NCI-H2081 treated with DMSO at 0.1 percent for 48 hours (cell line): Measurements from ENCODE around the gene C5orf46.
"Not testable (repeated sequence)": the region's sequence is repeated elsewhere in the genome, so short reads cannot be mapped to it uniquely, and the experiment has no call there.

Experiments
- DNase-seq: peaks from one replicate; lab custom pipeline; 2025; lab: John Stamatoyannopoulos, UW

Gene C5orf46

DNA sequence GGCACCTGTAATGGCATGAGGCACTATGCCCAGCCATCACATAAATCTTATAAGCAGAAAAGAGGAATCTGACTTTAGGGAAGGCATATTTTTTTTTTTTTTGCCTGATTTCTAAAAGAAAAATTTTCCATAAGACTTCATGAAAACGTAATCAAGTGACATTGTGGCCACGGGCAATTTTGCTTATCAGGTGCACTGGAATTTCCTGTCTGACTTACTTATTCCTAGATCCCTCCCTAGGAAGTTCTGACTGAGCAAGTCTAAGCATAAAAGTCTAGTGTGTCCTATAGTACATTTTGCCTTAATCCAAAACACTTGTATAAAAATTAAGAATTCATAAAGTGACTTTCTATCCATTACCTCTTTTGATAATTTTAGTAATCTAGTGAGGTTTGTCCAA is 12.5 kb downstream of the C5orf46 start:
- DNase-seq: no peak

DNA sequence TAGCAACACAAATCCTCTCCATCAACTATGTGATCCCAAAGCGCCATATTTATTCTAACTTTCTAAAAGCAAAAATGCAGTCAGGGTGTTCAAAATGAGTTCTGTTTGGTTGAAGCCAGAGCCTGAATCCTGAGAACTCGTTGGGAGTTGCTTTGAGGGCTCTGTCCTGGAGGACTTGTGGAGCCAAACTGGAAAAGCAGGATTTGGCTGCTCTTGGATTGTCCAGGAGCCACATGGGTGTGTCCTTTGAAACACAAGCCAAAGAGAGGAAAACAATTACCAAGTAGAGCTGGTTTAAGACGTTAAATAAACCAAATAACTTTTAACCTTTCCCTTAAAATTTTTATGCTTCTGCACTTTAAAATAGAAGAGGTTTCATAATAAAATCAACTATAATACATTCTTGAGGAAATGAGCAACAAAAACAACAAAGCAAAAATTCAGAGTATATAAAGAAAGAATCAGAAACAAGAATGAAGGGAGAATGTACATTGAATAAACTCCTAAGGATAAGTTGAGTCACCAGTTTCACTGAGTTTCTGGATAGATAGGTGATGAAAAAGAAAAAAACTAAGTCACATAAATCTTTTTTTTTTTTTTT is 13.5 kb downstream of the C5orf46 start:
- no peak for DNase-seq

DNA sequence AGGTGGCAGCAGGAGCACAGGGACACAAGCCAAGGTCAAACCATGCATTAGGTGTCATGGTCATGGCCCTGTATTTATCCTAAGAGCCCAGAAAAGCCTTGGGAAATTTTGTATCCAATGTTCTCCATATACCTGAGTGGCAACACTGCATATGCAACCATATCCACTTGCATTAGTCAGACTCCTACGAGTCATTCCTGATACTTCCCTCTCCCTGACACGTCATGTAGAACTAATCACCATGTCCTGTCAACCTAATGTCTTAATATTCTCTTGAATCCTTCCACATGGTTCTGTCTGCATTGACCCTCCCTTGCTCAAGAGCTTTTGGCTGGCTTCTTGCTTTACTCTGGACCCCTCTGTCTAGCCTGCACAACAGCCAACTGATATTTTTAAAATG is 18.4 kb downstream of the C5orf46 start:
- DNase-seq: no peak

DNA sequence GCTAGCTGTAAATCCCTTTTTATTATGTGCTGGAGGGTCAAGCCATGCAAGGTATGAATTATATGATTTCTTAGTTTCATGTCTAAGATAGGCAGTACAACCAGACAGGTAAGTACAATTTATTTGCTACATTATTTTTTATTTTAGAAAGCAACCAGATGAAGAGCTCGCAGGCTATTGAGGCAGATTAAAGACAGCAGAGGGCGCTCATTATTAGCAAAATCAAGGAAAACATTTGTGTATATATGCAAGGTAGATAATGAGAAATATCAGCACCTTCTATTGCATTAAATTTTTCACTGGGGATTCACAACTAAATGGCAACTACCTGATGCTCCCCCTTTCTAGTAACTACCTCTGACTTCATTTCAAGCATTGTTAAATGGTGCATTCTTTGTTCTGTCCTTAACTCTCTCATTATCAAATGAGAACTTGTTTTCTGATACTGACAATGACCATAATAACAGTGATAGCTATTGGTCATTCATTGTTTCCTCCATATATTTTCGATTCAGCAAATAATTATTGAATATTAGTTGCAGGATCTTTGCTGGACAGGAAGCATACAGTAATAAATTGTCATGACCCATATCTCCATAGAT is 19.2 kb downstream of the C5orf46 start:
- DNase-seq: no peak

DNA sequence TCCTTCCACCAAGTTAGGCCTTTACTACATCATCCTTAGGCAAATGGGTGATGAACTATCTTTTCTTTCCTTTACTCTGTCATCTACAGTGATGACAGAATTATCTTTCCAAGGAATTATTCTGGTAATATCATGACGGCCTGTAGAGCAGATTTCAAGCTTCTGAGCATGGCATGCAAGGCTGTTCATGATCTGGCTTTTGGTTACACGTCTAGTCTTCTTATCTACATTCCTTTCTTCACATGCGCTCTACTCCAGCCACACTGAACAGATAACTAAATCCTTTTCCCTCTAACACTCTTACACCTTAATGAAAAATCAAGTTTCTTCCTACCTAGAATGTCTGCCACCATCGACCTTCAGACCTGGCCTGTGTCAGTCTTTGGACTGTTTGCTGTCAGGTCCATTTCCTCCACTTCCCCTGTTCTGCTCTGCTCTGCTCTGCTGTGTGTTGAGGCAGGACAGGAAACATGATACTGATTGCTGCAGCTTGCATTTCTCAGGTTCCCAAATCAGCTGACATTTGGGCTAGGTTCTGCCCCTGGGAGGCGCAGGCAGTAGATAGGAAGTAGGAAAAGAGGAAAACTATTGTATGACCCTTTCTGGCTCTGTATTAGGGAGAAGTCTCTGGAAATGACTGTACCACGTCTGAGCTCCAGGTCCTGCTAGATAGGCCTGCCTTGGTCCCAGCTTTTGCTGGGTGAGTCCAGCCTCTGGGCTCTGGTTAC is 23.6 kb downstream of the C5orf46 start:
- DNase-seq: no peak

DNA sequence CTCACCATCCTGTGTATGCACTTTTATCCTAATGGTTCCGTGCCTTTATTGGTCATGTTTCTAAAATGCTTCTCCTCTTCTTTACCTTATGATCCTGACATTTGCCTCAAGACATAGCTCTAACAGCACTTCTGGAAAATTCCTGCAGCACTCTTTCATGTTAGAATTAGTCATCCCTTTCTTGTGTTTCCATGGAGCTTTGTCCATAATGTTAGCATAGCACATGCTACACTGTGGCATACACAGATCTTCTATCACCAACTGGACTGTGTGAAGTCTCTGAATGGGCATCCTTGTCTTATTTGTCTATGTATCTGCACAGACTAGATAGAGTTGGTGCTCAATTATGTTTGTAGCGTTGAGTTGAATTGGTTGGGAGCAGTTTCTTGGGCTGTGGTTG is 25.9 kb downstream of the C5orf46 start:
- no peak for DNase-seq

DNA sequence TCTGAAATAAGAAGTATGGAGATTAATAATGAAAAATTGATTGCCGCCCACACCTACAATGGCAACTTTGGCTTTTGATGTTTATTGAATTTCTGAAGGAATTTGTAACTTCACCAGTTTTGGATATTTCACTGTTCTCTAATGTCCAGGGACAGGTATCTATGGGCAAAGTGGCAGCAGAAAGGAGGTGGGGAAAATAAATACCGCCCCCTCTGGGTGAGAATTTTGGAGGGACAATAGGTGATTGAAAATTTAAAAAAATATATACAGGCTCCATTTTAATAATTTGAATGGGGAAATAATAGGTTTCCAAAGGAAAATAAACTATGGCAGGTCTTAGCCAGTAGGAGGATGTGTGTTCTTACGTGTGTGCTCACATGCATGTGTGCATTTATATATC is 26.6 kb downstream of the C5orf46 start:
- DNase-seq: no peak

DNA sequence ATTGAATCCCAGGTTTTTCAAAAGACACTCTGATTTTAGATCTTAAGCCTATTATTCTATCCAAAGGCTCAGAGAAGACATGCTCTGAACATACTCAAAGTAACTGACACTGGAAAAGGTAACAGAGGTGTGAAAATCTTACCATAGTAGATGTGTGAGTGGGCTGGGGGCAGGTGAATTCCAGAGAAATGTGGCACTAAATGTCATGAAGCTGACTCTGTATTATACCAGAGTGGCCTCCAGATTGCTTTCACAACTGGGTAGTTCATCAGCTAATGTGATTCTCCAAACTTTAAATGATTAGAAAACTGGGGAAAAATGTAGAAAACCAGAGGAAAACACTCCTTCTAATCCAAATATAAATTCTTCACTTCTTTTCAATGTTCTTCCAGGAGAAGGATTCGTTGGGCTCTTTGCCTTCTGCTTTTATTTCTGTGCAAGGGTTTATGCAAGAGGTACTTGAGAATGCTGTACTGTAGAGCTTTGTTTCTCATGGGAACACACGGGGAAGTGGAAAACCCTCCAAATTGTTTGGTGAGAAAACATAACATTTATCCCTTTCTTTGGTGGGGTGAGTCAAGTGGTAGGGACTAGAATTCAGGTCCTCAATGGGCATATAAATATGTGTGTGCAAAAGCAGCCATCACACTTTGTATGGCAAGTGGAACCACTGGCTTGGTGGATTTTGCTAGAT is 28.1 kb downstream of the C5orf46 start, which contains the start of gene SCGB3A2:
Gene SCGB3A2 (plus strand): TSS at position 646 of the 694 bp plus-strand sequence. CDS start 93 bp downstream, outside the sequence.
- no peak for DNase-seq

DNA sequence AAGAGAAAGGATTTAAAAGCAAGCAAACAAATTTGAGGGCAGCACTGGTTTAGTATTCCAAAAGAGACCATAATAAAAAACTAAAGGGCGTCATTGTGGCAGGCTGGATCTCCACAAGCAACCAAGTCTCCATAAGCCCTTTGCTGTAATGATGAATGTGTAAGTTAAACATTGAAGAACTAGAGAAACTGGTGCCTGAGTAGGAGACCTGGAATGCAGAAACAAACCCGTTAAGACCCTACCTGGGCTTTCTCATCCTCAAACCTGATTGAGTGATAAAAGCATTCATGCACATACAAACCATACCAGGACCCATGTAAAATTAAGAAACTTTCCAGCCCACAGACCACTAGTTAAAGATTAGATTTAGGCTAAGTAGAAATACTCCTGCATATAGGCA is 29.7 kb downstream of the C5orf46 start:
- DNase-seq: no peak

DNA sequence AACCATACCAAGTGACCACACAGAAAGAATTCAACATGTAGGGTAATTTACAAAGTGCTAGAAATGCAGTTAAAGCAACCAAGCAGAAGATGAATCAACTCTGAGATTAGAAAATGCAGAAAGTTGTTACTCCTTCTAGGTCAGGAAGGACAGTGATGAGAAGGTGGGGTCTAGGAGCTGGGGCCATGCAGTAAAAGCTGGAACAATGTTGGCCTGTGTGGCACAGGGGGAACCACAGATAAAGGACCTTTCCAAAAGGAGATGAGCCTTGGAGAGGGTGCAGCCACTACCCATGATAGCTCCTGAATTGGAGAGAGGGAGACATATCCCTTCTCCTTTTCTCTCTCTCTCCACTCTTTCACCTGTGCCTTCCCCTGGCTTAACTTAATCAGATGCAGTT is 30.2 kb downstream of the C5orf46 start:
- DNase-seq: no peak

DNA sequence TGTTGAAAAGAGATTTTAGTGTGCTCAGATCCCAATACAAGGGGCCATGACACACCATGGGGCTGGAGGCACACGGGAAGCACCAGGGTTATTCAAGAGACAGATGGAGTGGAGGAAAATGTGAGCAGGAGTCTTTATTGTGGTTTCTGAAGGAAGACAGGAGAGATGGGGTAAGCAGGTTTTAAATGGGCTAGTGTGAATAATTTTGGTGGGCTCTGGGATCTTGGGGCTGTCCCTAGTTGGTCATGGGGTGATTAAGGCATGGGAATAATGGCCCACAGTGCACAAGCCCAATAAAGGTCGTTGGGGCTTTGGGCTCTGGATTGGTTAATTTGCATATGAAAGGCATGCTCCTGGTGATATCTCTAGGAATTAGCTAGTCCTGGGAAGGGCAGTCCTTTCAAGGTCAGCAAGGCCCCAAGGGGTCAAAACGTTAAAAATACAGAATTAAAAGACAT is 31.4 kb downstream of the C5orf46 start:
- DNase-seq: no peak

DNA sequence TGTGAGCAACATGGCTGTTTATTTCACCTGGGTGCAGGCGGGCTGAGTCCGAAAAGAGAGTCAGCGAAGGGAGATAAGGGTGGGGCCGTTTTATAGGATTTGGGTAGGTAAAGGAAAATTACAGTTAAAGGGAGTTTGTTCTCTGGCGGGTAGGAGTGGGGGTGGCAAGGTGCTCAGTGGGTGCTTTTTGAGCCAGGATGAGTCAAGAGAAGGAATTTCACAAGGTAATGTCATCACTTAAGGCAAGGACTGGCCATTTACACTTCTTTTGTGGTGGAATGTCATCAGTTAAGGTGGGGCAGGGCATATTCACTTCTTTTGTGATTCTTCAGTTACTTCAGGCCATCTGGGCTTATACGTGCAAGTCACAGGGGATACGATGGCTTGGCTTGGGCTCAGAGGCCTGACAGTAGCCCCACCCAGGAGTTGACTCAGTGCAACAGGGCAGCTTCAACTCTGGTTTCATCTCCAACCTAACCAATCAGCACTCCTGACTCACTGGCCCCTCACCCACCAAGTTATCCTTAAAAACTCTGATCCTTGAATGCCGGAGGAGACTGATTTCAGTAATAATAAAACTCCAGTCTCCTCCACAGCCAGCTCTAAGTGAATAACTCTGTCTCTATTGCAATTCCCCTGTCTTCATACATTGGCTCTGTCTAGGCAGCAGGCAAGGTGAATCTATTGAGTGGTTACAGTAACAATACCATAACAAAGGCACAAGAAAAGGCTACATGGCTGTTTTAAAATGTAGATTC is 32.0 kb downstream of the C5orf46 start:
- DNase-seq: not testable (repeated sequence)

DNA sequence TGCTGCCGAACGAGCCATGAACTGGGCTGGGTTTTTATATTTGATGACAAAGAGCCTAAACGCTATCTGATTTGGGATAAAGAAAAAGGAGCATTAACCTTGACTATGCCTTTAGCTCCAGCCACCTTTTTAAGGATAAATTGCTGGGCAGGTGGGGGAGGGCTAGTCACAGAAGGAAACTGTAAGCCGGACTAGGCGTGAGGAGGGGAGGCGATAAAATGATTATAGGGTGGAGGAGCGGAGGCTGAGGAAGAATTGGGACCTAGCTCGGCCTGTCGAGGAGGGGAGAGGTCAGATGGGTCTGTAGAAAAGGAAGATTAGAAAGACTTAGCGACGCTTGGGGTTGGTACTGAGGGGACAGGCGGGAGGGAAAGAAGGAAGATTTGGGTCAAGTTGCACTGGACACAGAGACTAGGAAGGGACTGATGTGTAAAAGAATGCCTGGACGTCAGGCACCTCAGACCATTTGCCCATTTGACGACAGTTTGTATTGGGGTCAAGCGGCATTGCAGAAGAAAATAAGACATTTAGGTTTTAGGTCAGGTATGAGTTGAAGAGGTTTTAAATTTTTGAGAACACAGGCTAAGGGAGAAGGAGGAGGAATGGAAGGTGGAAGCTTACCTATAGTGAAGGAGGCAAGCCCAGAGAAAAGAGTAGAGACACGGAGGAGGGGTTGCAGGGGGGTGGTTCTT is 33.4 kb downstream of the C5orf46 start:
- not testable (repeated sequence) for DNase-seq

DNA sequence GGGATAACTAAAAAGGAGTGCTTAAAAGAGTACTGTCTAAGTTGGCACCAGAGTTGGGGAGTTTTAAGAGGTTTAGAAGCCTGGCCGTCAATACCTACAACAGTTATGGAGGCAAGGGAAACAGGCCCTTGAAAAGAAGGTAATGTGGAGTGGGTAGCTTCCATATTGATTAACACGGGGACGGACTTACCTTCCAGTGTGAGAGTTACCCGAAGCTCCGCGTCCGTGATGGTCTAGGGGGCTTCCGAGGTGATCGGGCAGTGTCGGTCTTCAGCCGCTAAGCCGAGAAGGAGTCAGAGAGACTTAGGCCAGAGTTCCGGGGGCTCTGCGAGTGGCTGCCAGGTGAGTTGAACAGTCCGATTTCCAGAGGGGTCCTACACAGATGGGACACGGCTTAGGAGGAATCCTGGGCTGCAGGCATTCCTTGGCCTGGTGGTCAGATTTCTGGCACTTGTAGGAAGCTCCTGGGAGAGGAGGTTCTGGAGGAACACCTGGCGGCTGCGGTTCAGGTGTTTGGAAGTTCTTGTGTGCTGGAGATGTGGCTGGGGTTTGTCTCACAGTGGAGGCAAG is 34.3 kb downstream of the C5orf46 start:
- not testable (repeated sequence) for DNase-seq

DNA sequence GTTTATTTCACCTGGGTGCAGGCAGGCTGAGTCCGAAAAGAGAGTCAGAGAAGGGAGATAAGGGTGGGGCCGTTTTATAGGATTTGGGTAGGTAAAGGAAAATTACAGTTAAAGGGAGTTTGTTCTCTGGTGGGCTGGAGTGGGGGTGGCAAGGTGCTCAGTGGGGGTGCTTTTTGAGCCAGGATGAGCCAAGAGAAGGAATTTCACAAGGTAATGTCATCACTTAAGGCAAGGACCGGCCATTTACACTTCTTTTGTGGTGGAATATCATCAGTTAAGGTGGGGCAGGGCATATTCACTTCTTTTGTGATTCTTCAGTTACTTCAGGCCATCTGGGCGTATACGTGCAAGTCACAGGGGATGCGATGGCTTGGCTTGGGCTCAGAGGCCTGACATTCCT is 36.4 kb downstream of the C5orf46 start:
- DNase-seq: not testable (repeated sequence)

DNA sequence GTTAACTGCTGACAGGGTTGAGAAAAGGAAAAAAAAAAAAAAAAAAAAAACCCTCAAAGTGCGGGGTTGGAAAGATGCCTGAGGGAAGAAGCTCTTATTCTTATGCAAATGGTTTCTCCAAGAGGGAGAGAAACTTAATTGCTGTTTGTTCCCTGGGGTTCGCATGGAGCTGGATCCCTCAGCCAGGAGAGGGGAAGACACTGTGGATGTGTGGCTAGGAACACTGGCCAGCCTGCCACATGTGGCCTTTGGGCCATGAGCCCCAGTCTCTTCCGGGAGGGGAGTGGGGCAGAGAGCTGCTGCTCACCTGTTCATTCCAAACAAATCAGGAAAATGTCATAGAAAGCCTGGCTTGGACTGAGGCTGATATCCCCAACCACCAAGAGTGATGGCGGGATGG is 37.2 kb downstream of the C5orf46 start:
- no peak for DNase-seq

DNA sequence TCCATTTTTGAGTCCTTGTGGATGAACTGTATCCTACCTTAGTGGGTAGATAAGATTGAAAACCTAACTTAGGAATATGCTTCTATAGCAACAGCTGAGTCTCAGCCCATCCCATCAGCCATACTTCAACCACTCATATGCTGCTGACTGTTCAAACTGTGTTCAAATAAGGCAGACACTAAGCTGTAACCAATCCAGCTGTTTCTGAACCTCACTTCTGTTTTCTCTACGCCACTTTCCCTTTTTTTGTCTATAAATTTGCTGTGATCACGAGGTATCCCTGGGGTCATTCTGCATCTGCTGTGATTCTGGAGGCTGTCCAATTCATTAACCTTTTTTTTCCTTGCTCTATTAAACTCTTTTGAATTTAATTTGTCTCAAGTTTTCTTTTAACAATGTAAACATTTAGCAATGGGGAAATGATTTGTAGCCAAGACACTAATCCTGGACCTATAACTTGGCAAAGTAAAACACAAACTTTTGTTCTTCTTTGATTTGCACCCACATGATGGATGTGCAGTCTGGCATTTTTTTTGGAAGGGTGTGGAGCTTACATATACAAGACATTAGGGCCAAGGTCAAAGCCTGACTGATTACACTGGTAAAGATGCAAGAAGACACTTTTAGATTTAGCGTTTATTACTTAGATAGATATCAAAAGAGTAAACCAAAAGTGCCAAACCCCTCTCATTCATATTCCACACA is 42.7 kb downstream of the C5orf46 start:
- DNase-seq: no peak

DNA sequence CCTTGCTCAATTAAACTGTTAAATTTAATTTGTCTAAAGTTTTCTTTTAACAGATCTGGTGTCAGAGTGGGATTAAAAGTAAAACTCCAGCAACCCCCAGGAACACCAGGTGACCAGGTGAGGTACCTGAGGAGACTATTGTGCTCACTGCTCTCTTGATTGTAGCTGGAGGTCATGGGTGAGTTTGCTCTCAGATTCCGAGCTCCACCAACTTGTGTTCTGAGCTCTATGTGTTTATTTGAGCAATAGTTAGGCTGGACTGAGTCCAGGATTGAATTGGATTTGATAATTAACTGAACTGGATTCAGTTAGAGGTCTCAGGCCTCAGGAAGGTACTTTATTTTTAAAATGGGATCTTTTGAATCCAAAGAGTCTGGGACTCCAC is 45.7 kb downstream of the C5orf46 start:
- DNase-seq: no peak

DNA sequence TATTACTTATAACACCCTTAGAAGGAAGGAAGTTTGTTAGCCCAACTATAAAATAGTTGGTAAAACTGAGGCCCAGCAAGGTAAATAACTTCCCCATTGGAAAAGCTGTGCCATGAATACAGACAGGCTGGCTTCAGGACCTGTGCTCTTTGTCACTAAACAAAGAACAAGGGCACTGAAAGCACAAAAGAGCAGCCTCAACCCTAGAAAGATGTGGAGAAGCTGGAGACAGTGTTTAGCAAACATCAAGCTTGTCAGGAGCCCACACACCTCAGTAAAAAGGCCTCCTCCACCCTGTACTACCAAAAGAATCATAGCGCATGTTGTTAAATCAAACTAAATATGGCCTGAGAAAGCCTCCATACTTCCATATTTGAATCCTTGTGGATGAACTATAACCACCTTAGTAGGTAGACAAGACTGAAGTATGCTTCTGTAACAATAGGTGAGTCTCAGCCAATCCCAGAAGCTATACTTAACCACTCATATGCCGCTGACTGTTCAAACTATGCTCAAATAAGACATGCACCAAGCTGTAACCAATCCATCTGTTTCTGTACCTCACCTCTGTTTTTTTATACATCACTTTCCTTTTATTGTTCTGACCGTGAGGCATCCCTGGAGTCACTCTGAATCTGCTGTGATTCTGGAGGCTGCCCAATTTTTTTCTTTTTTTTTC is 46.2 kb downstream of the C5orf46 start:
- DNase-seq: no peak

DNA sequence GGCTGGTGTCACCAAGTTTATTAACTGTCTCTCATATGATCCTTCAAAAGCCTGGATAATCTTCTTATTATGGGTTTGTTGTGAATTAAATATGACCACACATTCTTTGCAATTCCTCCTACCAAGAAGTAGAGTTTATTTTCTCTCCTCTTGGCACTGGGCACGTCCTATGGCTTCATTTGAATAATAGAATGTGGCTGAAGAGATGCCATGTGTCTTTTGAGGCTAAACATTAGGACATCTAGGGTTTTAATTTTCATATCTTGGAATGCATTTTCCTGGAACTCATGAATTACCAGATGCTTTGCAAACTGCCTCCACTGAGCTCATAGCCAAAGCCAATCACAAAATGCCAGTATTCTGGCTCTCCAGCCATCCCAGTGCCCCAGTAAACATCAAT is 47.8 kb downstream of the C5orf46 start:
- DNase-seq: no peak
